ENCODE results near the gene GTPBP10.

- TF ChIP-seq CTCF (IDR thresholded peaks at IDR 0.05) (no peak), POLR2A (IDR thresholded peaks at IDR 0.05) (no peak)
Measured at GRCh38 chr7:90309872-90310271, 36.6 kb upstream of the GTPBP10 start.

Measured in thyroid gland (tissue), 4 donors.